ENCODE data around the gene CHD5. TPM values are rescaled to one million over a fixed set of nuclear protein-coding genes. Genes with fewer than 3 reads are reported as not detected.

The CHD5 gene
- total and polyA plus RNA-seq, 2 of the 13 experiments (the other 11 are each of a cell fraction or from before 2014, with no cell fraction given): 0.02 to 0.21 TPM

GRCh38 chr1:6083385-6083784 lies 96.7 kb downstream of the CHD5 start:
- CTCF ChIA-PET (ENCODE audit: low intra/inter-chr PET ratio, low total read pairs): no interaction called here
- H2AFZ ChIP-seq (ENCODE audit: low read length): no peak overlapping the region
- H3K9me3 ChIP-seq (ENCODE audit: low read length): no peaks in the 10 kb centered on the region
- no peaks in the 10 kb centered on the region for H3K36me3 ChIP-seq (replicated peaks in 1 of 2; ENCODE audit: control insufficient read depth in 1 of 2, insufficient read depth in 2 of 2, low read length in 2 of 2)
- H4K20me1 ChIP-seq (ENCODE audit: insufficient read depth, low read length): no peaks in the 10 kb centered on the region
- H3K27me3 ChIP-seq (ENCODE audit: control insufficient read depth in 1 of 2, insufficient read depth in 2 of 2, low read length in 2 of 2): 0 out of 5 replicates have a peak, but pooled peaks cover 0 to 3% of the 10 kb centered on the region in 2 experiments
- POLR2A ChIA-PET: no interaction called here
- no peak for DNase-seq (ENCODE audit: low spot score)
- no peak overlapping the region for H3K4me3 ChIP-seq (replicated peaks in 1 of 3; ENCODE audit: insufficient read depth in 1 of 3, low read depth in 2 of 3, low read length in 3 of 3)
- no peak for FAIRE-seq
- BruUV-seq (replicated peaks): no TSS peak
- H3K4me2 ChIP-seq (ENCODE audit: low read depth, low read length): no peak overlapping the region
- intact Hi-C loops (cut with micrococcal nuclease; ENCODE audit: unreplicated experiment): no loop called here
- peaks cover 11% of the 10 kb centered on the region for H3K4me1 ChIP-seq (ENCODE audit: insufficient read depth, low read length)
- no peak overlapping the region for H3K9ac ChIP-seq (ENCODE audit: insufficient read depth, low read depth, low read length)
- no peaks in the 10 kb centered on the region for H3K79me2 ChIP-seq (ENCODE audit: insufficient read depth, low read length)
- WGBS (ENCODE audit: low lambda C conversion rate): 69% methylated on average over 7 of the region's 18 CpGs
- no peak overlapping the region for H3K27ac ChIP-seq (ENCODE audit: extremely low read length, insufficient read depth, low read length)
- ATAC-seq: no peak
- in situ Hi-C loops (cut with HindIII; ENCODE audit: extremely low pct_ligation_motif_present, low pct_unique_long_range_greater_than_20kb): no loop called here
- TF ChIP-seq MAFF (IDR thresholded peaks at IDR 0.05; ENCODE audit: low read depth, low read length): no peak
- no peak for TF ChIP-seq ZBTB42 (CRISPR knock-in tag; IDR thresholded peaks at IDR 0.05)
- TF ChIP-seq ZFP82 (CRISPR knock-in tag; IDR thresholded peaks at IDR 0.05; ENCODE audit: borderline replicate concordance): no peak
- TF ChIP-seq NR2F1 (CRISPR knock-in tag; IDR thresholded peaks at IDR 0.05): no peak
- no peak for TF ChIP-seq DBP (CRISPR knock-in tag; IDR thresholded peaks at IDR 0.05; ENCODE audit: not compliant biosample characterization)
- TF ChIP-seq RXRA (CRISPR knock-in tag; IDR thresholded peaks at IDR 0.05): no peak
- TF ChIP-seq KLF11 (CRISPR knock-in tag; IDR thresholded peaks at IDR 0.05): no peak
- TF ChIP-seq LCORL (IDR thresholded peaks at IDR 0.05): no peak
- no peak for TF ChIP-seq LCORL (CRISPR knock-in tag; IDR thresholded peaks at IDR 0.05)
- no peak for TF ChIP-seq FUBP1 (CRISPR knock-in tag; IDR thresholded peaks at IDR 0.05; ENCODE audit: borderline replicate concordance)
- no peak for TF ChIP-seq IRF9 (CRISPR knock-in tag; IDR thresholded peaks at IDR 0.05; ENCODE audit: borderline replicate concordance)
- TF ChIP-seq EEA1 (CRISPR knock-in tag; IDR thresholded peaks at IDR 0.05; ENCODE audit: borderline replicate concordance): no peak
- TF ChIP-seq GTF3A (CRISPR knock-in tag; conservative IDR thresholded peaks at IDR 0.05): no peak
- no peak for TF ChIP-seq MTERF4 (CRISPR knock-in tag; IDR thresholded peaks at IDR 0.05)
- TF ChIP-seq ADNP (CRISPR knock-in tag; IDR thresholded peaks at IDR 0.05): no peak
- TF ChIP-seq RAD51 (IDR thresholded peaks at IDR 0.05; ENCODE audit: borderline replicate concordance): no peak
- no peak for TF ChIP-seq ZNF879 (CRISPR knock-in tag; IDR thresholded peaks at IDR 0.05)
- TF ChIP-seq ZNF337 (CRISPR knock-in tag; IDR thresholded peaks at IDR 0.05; ENCODE audit: borderline replicate concordance, low read depth): no peak
- TF ChIP-seq PBX2 (CRISPR knock-in tag; IDR thresholded peaks at IDR 0.05): no peak

Measured in HepG2 (cell line).